Fibroblast of villous mesenchyme (primary cell): ENCODE data around the gene OR10A5. TPM values are rescaled to one million over a fixed set of nuclear protein-coding genes. Genes with fewer than 3 reads are reported as not detected.

Experiments used
- DNase-seq: peaks from one replicate; pipeline ENCODE4 v3.0.0-alpha.2; 2010; ENCODE audit warnings: low read depth
- H3K4me3 ChIP-seq: 2 replicates; pipeline ENCODE4 v1.5.1; 2011; ENCODE audit warnings: low read depth, mild to moderate bottlenecking, low read length
- CTCF ChIP-seq: IDR thresholded peaks from 2 replicates; pipeline ENCODE4 v1.5.1; 2012; ENCODE audit warnings: low read depth, mild to moderate bottlenecking, low read length; ENCODE audit not compliant: insufficient read depth
- total RNA-seq: library from RNA; depleted of rRNA; stranded (reverse); fragments of >200 nt; gene quantifications from 2 replicates; pipeline ENCODE4 v1.2.3, GENCODE V29; 2012

The OR10A5 gene
- total RNA-seq, 1 donor = not detected

DNA sequence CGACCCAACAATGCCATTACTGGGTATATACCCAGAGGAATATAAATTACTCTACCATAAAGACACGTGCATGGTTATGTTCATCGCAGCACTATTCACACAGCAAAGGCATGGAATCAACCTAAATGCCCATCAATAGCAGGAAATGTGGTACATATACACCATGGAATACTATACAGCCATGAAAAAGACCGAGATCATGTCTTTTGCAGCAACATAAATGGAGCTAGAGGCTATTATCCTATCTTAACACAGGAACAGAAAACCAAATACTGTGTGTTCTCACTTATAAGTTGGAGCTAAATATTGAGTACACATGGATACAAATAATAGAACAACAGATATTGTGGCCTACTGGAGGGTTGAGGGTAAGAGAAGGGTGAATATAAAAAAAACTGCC lies 43.3 kb downstream of the OR10A5 start:
- DNase-seq = no peak
- TF ChIP-seq CTCF = no peak
- no peak overlapping the region for H3K4me3 ChIP-seq

DNA sequence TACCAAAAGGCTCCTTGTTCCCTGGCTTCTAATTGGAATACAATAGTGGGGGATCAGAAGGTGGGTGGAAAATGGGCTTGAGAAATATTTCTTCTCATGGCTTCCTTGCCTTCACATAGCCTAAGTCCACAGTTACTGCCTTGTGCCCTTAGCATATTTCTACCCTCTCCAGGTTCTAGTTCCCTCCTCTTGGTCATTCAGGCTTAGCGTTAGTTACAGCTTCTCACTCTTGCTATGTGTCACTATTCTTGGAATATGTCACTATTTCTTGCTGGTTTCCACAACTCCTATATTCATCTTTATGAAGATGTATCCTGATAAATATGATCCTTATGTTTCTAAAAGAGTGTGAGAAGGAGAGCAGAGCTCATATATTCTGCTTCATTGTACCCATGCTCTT lies 44.4 kb downstream of the OR10A5 start:
- no peak for DNase-seq
- TF ChIP-seq CTCF = no peak
- H3K4me3 ChIP-seq = no peak overlapping the region

DNA sequence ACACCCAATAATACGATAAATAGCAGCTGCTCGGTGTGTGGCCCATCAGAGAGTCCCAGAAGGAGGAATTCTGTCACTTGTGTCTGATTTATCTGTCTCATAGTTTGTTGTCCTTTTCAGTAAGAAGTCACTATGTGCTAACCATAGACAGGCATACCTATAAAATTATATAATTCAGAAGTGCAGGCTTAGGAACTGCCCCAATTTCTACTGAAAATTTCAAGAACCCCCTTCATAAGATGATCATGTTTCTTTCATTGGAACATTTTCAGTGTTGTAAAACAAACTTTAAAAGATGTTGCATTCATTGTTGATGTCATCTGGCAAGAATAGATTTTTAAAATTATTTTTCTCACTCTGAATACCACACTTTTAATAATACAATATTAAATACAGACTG lies 46.9 kb downstream of the OR10A5 start, which contains the start of gene OR2D2:
TSS of gene OR2D2 (minus strand) at position 101 of the 400 bp plus-strand sequence. CDS start at position 101, 0 bp downstream.
- no peak for DNase-seq
- TF ChIP-seq CTCF = no peak
- H3K4me3 ChIP-seq = no peak within 1 kb of the TSS

- no peak for TF ChIP-seq CTCF
- DNase-seq = no peak
- H3K4me3 ChIP-seq = no peak overlapping the region
Observed at GRCh38 chr11:6894097-6894496, 48.6 kb downstream of the OR10A5 start.

GRCh38 chr11:6895010-6895409 lies 49.5 kb downstream of the OR10A5 start:
- DNase-seq = no peak
- TF ChIP-seq CTCF = no peak
- H3K4me3 ChIP-seq = no peak overlapping the region

Other genes with a start within 250 kb of the OR10A5 start
- gene RRP8, start 242.1 kb upstream of the OR10A5 start, total RNA-seq = 8.7 and 13.4 TPM in 2 replicates
- 298 and 323 TPM in 2 replicates for gene ILK, start 241.9 kb upstream of the OR10A5 start, total RNA-seq
- gene TAF10, start 233.5 kb upstream of the OR10A5 start, total RNA-seq = 28.0 and 28.9 TPM in 2 replicates
- 98.4 and 110 TPM in 2 replicates for gene TPP1, start 226.3 kb upstream of the OR10A5 start, total RNA-seq
- 33.7 and 63.8 TPM in 2 replicates for gene DCHS1, start 189.9 kb upstream of the OR10A5 start, total RNA-seq
- 58.6 and 70.0 TPM in 2 replicates for gene MRPL17, start 162.3 kb upstream of the OR10A5 start, total RNA-seq
- gene OR2AG2, start 73.7 kb upstream of the OR10A5 start, total RNA-seq = under 0.01 and 0.32 TPM in 2 replicates
- not detected in 2 replicates for gene OR2AG1, start 62.7 kb upstream of the OR10A5 start, total RNA-seq
- gene OR6A2, start 46.0 kb upstream of the OR10A5 start, total RNA-seq = 0.32 and 0.43 TPM in 2 replicates
- not detected in 2 replicates for gene OR10A2, start 17.4 kb downstream of the OR10A5 start, total RNA-seq
- not detected in 2 replicates for gene OR10A4, start 30.9 kb downstream of the OR10A5 start, total RNA-seq
- 0.64 and 0.86 TPM in 2 replicates for gene OR2D2, start 46.8 kb downstream of the OR10A5 start, total RNA-seq
- gene OR2D3, start 75.3 kb downstream of the OR10A5 start, total RNA-seq = not detected in 2 replicates
- gene ZNF215, start 80.7 kb downstream of the OR10A5 start, total RNA-seq = 6.5 and 7.1 TPM in 2 replicates
- 2.6 and 3.2 TPM in 2 replicates for gene ZNF214, start 174.7 kb downstream of the OR10A5 start, total RNA-seq
- under 0.01 and 0.32 TPM in 2 replicates for gene NLRP14, start 174.8 kb downstream of the OR10A5 start, total RNA-seq
- gene RBMXL2, start 243.3 kb downstream of the OR10A5 start, total RNA-seq = under 0.01 TPM in 1 of 2 replicates, not detected in the other